Heart right ventricle (tissue), 16 donors: ENCODE results near the gene WWOX. TPM values are rescaled to one million over a fixed set of nuclear protein-coding genes. Genes with fewer than 3 reads are reported as not detected.

Experiments
- ATAC-seq, 8 donors: fragments of 200-7000 bp; cut with Tn5 transposase; one replicate each; pipeline ENCODE4 v1.9.1; 2020; ENCODE audit warnings: mild to moderate bottlenecking in 8 of 8, moderate library complexity in 8 of 8, moderate number of reproducible peaks in 1 of 8
- DNase-seq, 2 donors: peaks; one replicate each; pipeline ENCODE4 v3.0.0-alpha.2; 2020
- H3K27ac ChIP-seq, 10 donors: fragments of 200-600 bp; sonication (generic) in 2 of 10; one replicate each; pipeline versions ENCODE4 v1.5.0 to v1.8.0; 2020 to 2022; ENCODE audit warnings: mild to moderate bottlenecking in 3 of 10
- H3K27me3 ChIP-seq, 7 donors: fragments of 200-600 bp; one replicate each; pipeline ENCODE4 v1.8.0; 2021 to 2022; ENCODE audit warnings: mild to moderate bottlenecking in 2 of 7
- H3K36me3 ChIP-seq, 9 donors: fragments of 200-600 bp; sonication (generic) in 1 of 9; one replicate each; pipeline versions ENCODE4 v1.5.0 to v1.8.0; 2020 to 2022; ENCODE audit warnings: mild to moderate bottlenecking in 2 of 9
- H3K4me1 ChIP-seq, 9 donors: fragments of 200-600 bp; sonication (generic) in 1 of 9; one replicate each; pipeline versions ENCODE4 v1.5.0 to v1.8.0; 2020 to 2022; ENCODE audit warnings: mild to moderate bottlenecking in 4 of 9
- H3K4me3 ChIP-seq, 10 donors: fragments of 200-600 bp; sonication (generic) in 2 of 10; one replicate each; pipeline versions ENCODE4 v1.5.0 to v1.8.0; 2020 to 2022; ENCODE audit warnings: mild to moderate bottlenecking in 7 of 10, moderate library complexity in 2 of 10
- H3K9me3 ChIP-seq, 11 donors: fragments of 200-600 bp in 10 of 11; sonication (generic) in 2 of 11; one replicate each; pipeline versions ENCODE4 v1.5.0 to v1.8.0; 2013 to 2022; ENCODE audit warnings: mild to moderate bottlenecking in 2 of 11, control low read depth in 1 of 11, moderate library complexity in 1 of 11
- CTCF ChIP-seq, 9 donors: fragments of 200-600 bp; sonication (generic) in 2 of 9; IDR thresholded peaks; one replicate each; pipeline versions ENCODE4 v1.5.0 to v1.8.0; 2021 to 2022; ENCODE audit warnings: antibody characterized with exemption in 9 of 9, mild to moderate bottlenecking in 5 of 9, moderate library complexity in 1 of 9
- WGBS, 2 donors: extraction: QIAGEN DNeasy Blood & Tissue Kit; methylation state at CpG; one replicate each; pipeline ENCODE4 v1.1.7; 2013; ENCODE audit warnings: inconsistent platforms in 1 of 2; 5-methylcytosine and 5-hydroxymethylcytosine counted together
- intact Hi-C, 10 donors: fragments of 100-400 bp; cut with DNase I; formaldehyde crosslinking; loops; one replicate each; pipeline versions ENCODE4 v1.11.1 to v1.14.2; 2022
- polyA plus RNA-seq, 2 donors: library from polyadenylated mRNA; stranded (reverse); fragments of 200-250 nt; gene quantifications; one replicate each; pipeline ENCODE4 v1.2.3, GENCODE V29; 2013
- total RNA-seq, 10 donors: library from RNA; stranded (reverse); fragmentation: NEBNext Ultra II Directional in 3 of 10; extraction: Animal tissue kit (Norgen Biotek cat#: 25700) in 3 of 10; gene quantifications; one replicate each; pipeline versions ENCODE4 v1.2.1 to v1.2.4, GENCODE V29; 2021 to 2023
- donor health status: Arrhythmogenic right ventricular cardiomyopathy.
- donor health status: ischemic (EF 13 %, LVEDD 7.1; RV severe dilation, severe dysfunction).
- donor health status: healthy with polysubstance abuse.
- donor health status: DM: no; HTN: yes; CAD: no.
- donor health status: DM: no; HTN: no; CAD: no.
- donor health status: ischemic (EF 25% LVEDD 6.9; RV normal size, moderate dysfunction).
- donor health status: ischemic (EF 25% LVEDD 5.7; RV mildly dilated, moderate dysfunction).
- donor health status: healthy.
- donor health status: DM: yes; HTN: yes; CAD: no.
- donor health status: Ischemic cardiomyopathy.
- donor health status: ischemic (EF 35%, LVEDD 5.7; RV mildly dilated, moderate dysfunction).
- donor health status: nonischemic (EF 11% LVEDD 7.7; RV severe dilation, severe dysfunction).
- donor health status: DM: yes; HTN: yes; CAD: no.
- donor health status: PGD.
- donor health status: ischemic (EF 29% LVEDD 5.4; RV normal size, mild dysfunction).
- donor health status: nonischemic (EF 23%, LVEDD 6.1; RV moderate dilation, normal function).

Gene WWOX
- total and polyA plus RNA-seq, 12 donors = 4.9 to 15.0 (median 9.9) TPM

- intact Hi-C loops = loop anchor here in 7 of 10 donors (5.0 to 10.0 kb wide), 5 partner anchors 195 to 317 kb away; no protein-coding TSS in a partner anchor
- no peaks in the 10 kb centered on the region for H3K9me3 ChIP-seq
- 92 to 97% methylated on average over 2 of the region's 2 CpGs for WGBS, 2 donors
Observed at GRCh38 chr16:78439646-78440045, 340.2 kb downstream of the WWOX start.

GRCh38 chr16:78441298-78441697 is 341.8 kb downstream of the WWOX start:
- Histone ChIP-seq H3K27ac (no peak overlapping the region), H3K4me1 (peaks cover 0 to 11% (median 0%) of the 10 kb centered on the region in 9 donors), H3K36me3 (no peaks in the 10 kb centered on the region), H3K4me3 (no peak overlapping the region), H3K9me3 (no peaks in the 10 kb centered on the region), H3K27me3 (no peaks in the 10 kb centered on the region)
- TF ChIP-seq CTCF (IDR thresholded peaks at IDR 0.05) = no peak
- no peak for ATAC-seq
- DNase-seq = no peak
- WGBS, 2 donors = 76 to 98% methylated on average over 5 of the region's 5 CpGs
- intact Hi-C loops = loop anchor here in 1 of 10 donors (10.0 kb wide), 1 partner anchor 206 kb away; no protein-coding TSS in a partner anchor

More at GRCh38 chr16:78439646-78440045, 340.2 kb downstream of the WWOX start:
- H3K27ac ChIP-seq = no peak overlapping the region
- no peak overlapping the region for H3K4me3 ChIP-seq
- H3K4me1 ChIP-seq = peaks cover 0 to 11% (median 0%) of the 10 kb centered on the region in 9 donors
- no peaks in the 10 kb centered on the region for H3K36me3 ChIP-seq
- DNase-seq = no peak
- no peak for TF ChIP-seq CTCF (IDR thresholded peaks at IDR 0.05)
- no peak for ATAC-seq
- no peaks in the 10 kb centered on the region for H3K27me3 ChIP-seq

- H3K4me1 ChIP-seq = peaks cover 0 to 11% (median 0%) of the 10 kb centered on the region in 9 donors
- intact Hi-C loops = loop anchor here in 1 of 10 donors (10.0 kb wide), 1 partner anchor 209 kb away; no protein-coding TSS in a partner anchor
- peak overlapping the region in 1 of 10 donors; percentile 14 for H3K4me3 ChIP-seq
- TF ChIP-seq CTCF (IDR thresholded peaks at IDR 0.05) = no peak
- H3K27me3 ChIP-seq = no peaks in the 10 kb centered on the region
- ATAC-seq = peak in 3 of 8 donors; percentile 42 to 46 (median 42)
- no peak for DNase-seq
- no peaks in the 10 kb centered on the region for H3K9me3 ChIP-seq
- peak overlapping the region in 1 of 10 donors; percentile 26 for H3K27ac ChIP-seq
- 60 to 65% methylated on average over 13 of the region's 13 CpGs for WGBS, 2 donors
- no peaks in the 10 kb centered on the region for H3K36me3 ChIP-seq
Observed at GRCh38 chr16:78443542-78444364, 344.3 kb downstream of the WWOX start.

GRCh38 chr16:78445818-78446217 is 346.4 kb downstream of the WWOX start:
- DNase-seq (no peak), ATAC-seq (no peak)
- Histone ChIP-seq H3K27me3 (no peaks in the 10 kb centered on the region), H3K4me1 (peaks cover 0 to 11% (median 0%) of the 10 kb centered on the region in 9 donors), H3K36me3 (no peaks in the 10 kb centered on the region), H3K27ac (no peak overlapping the region), H3K4me3 (no peak overlapping the region), H3K9me3 (no peaks in the 10 kb centered on the region)
- intact Hi-C loops = loop anchor here in 1 of 10 donors (10.0 kb wide), 1 partner anchor 211 kb away; no protein-coding TSS in a partner anchor
- no peak for TF ChIP-seq CTCF (IDR thresholded peaks at IDR 0.05)
- WGBS, 2 donors = 94 to 97% methylated on average over 5 of the region's 5 CpGs
